Nephron progenitor cell (in vitro differentiated cells): Measurements from ENCODE around the gene BRD4.

Source experiments
- DNase-seq: peaks from one replicate; pipeline ENCODE4 v3.0.0; 2021
- H3K27ac Mint-ChIP-seq: 2 replicates; pipeline ENCODE4 v1.8.0; 2021; ENCODE audit warnings: mild to moderate bottlenecking, moderate library complexity, mixed read lengths
- H3K27me3 Mint-ChIP-seq: 2 replicates; pipeline ENCODE4 v1.8.0; 2021; ENCODE audit warnings: mild to moderate bottlenecking, low read depth, mixed read lengths; ENCODE audit not compliant: poor library complexity
- H3K36me3 Mint-ChIP-seq: 2 replicates; pipeline ENCODE4 v1.8.0; 2021; ENCODE audit warnings: low read depth, mixed read lengths
- H3K4me1 Mint-ChIP-seq: 2 replicates; pipeline ENCODE4 v1.8.0; 2021; ENCODE audit warnings: mixed read lengths
- H3K4me3 Mint-ChIP-seq: 2 replicates; pipeline ENCODE4 v1.8.0; 2021; ENCODE audit warnings: mild to moderate bottlenecking, moderate library complexity, mixed read lengths
- H3K9me3 Mint-ChIP-seq: 2 replicates; pipeline ENCODE4 v1.8.0; 2021; ENCODE audit warnings: mild to moderate bottlenecking, moderate library complexity, mixed read lengths
- TF ChIP-seq, protein P1 (sequence below): fragments of 200-600 bp; sonication (generic); IDR thresholded peaks from 2 replicates; pipeline ENCODE4 v1.5.0; 2021; ENCODE audit warnings: antibody characterized with exemption

The BRD4 gene

DNA sequence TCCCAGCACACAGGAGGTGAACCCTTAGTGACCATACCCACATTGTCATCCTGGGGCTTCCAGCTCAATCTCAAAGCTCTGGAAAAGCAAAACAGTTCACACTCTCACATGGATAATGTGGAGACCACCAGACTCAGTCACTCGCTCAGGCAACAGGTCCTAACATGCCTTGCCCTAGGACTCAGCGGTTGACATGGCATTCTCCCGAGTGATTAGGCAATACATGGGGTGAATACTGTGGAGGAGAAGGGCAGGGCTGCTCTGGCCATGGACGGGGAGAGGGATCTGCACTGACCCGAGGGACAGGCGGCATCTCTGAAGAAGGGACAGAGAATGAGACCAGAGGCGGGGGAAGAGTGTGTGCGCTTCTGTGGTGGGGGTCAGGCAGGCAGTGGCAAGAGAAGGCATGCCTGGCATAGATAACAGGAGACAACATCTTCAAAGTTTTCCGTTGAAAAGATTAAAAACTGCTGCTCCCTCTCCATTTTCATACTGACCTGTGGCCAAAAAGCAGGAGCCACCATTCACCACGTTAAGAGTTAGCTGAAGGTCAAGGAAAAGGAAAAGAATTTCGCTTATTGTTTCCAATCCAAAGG lies 55.6 kb downstream of the BRD4 start:
- H3K4me1 Mint-ChIP-seq, result peaks cover 54% of the 10 kb centered on the region
- TF ChIP-seq, protein P1, sequence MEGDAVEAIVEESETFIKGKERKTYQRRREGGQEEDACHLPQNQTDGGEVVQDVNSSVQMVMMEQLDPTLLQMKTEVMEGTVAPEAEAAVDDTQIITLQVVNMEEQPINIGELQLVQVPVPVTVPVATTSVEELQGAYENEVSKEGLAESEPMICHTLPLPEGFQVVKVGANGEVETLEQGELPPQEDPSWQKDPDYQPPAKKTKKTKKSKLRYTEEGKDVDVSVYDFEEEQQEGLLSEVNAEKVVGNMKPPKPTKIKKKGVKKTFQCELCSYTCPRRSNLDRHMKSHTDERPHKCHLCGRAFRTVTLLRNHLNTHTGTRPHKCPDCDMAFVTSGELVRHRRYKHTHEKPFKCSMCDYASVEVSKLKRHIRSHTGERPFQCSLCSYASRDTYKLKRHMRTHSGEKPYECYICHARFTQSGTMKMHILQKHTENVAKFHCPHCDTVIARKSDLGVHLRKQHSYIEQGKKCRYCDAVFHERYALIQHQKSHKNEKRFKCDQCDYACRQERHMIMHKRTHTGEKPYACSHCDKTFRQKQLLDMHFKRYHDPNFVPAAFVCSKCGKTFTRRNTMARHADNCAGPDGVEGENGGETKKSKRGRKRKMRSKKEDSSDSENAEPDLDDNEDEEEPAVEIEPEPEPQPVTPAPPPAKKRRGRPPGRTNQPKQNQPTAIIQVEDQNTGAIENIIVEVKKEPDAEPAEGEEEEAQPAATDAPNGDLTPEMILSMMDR, result no peak
- H3K4me3 Mint-ChIP-seq, result no peak overlapping the region
- peaks cover 12% of the 10 kb centered on the region for H3K36me3 Mint-ChIP-seq
- no peak for DNase-seq
- peaks cover 2% of the 10 kb centered on the region for H3K27me3 Mint-ChIP-seq
- H3K27ac Mint-ChIP-seq, result peak overlapping the region; percentile 96
- no peaks in the 10 kb centered on the region for H3K9me3 Mint-ChIP-seq

DNA sequence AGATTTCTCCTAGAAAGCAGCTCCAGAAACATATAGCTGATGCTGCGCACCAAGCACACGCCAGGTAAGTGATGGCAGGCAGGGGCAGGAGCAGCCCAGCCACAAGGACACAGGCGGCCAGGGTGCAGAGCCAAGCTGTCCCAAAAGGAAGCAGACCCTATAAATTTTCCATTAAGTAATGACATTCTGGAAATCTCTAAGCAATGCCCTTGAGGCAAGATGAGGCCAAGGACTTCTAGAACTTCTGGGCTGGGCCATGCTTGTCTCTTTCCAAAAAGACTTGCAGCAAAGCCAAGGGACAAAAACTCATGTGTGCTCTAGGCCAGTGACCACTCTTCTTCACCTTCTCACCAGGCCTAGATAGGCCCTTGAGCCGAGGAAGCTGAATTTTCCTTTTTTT lies 57.9 kb downstream of the BRD4 start:
- Mint-ChIP-seq H3K36me3 (peaks cover 35% of the 10 kb centered on the region), H3K27ac (no peak overlapping the region), H3K27me3 (no peaks in the 10 kb centered on the region), H3K9me3 (no peaks in the 10 kb centered on the region), H3K4me1 (peaks cover 41% of the 10 kb centered on the region), H3K4me3 (no peak overlapping the region)
- TF ChIP-seq, protein P1, result no peak
- no peak for DNase-seq

- TF ChIP-seq, protein P1, result no peak
- H3K9me3 Mint-ChIP-seq, result no peaks in the 10 kb centered on the region
- peak overlapping the region; percentile 74 for H3K27ac Mint-ChIP-seq
- H3K4me3 Mint-ChIP-seq, result no peak overlapping the region
- no peak for DNase-seq
- no peaks in the 10 kb centered on the region for H3K27me3 Mint-ChIP-seq
- H3K4me1 Mint-ChIP-seq, result peaks cover 25% of the 10 kb centered on the region
- peaks cover 65% of the 10 kb centered on the region for H3K36me3 Mint-ChIP-seq
Observed at GRCh38 chr19:15269806-15270205, 62.5 kb downstream of the BRD4 start.

DNA sequence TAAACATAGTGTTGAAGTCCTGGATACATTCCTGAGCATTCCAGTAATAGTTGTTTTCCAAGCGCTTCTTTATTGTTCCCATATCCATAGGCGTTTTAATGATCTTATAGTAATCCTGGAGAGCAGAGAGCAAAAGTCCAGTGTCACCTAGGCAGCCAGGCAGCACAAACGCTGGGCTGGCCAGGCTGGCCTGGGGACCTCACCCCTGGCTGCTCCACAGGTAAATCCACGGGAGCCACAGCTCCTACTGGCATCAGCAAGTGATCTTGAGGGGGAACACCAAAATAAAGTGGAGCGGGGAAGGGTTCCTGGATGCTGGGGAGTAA lies 63.4 kb downstream of the BRD4 start:
- DNase-seq, result no peak
- H3K36me3 Mint-ChIP-seq, result peaks cover 65% of the 10 kb centered on the region
- H3K9me3 Mint-ChIP-seq, result no peaks in the 10 kb centered on the region
- H3K27ac Mint-ChIP-seq, result peak overlapping the region; percentile 74
- H3K4me3 Mint-ChIP-seq, result no peak overlapping the region
- TF ChIP-seq, protein P1, result no peak
- H3K27me3 Mint-ChIP-seq, result no peaks in the 10 kb centered on the region
- H3K4me1 Mint-ChIP-seq, result peaks cover 25% of the 10 kb centered on the region

- peaks cover 71% of the 10 kb centered on the region for H3K36me3 Mint-ChIP-seq
- TF ChIP-seq, protein P1, result no peak
Observed at GRCh38 chr19:15268192-15268927, 64.0 kb downstream of the BRD4 start.

GRCh38 chr19:15266683-15267082 lies 65.7 kb downstream of the BRD4 start:
- TF ChIP-seq, protein P1, result no peak
- Mint-ChIP-seq H3K9me3 (no peaks in the 10 kb centered on the region), H3K36me3 (peaks cover 71% of the 10 kb centered on the region), H3K4me1 (peaks cover 25% of the 10 kb centered on the region), H3K27me3 (no peaks in the 10 kb centered on the region), H3K27ac (peak overlapping the region; percentile 52), H3K4me3 (no peak overlapping the region)
- DNase-seq, result no peak

More at GRCh38 chr19:15268192-15268927, 64.0 kb downstream of the BRD4 start:
- Mint-ChIP-seq H3K27me3 (no peaks in the 10 kb centered on the region), H3K4me3 (no peak overlapping the region), H3K27ac (peak overlapping the region; percentile 74), H3K9me3 (no peaks in the 10 kb centered on the region), H3K4me1 (peaks cover 25% of the 10 kb centered on the region)
- no peak for DNase-seq
